ENCODE results near the gene ING2.
"Not testable (repeated sequence)": the region's sequence is repeated elsewhere in the genome, so short reads cannot be mapped to it uniquely, and the experiment has no call there.

The ING2 gene, protein sequence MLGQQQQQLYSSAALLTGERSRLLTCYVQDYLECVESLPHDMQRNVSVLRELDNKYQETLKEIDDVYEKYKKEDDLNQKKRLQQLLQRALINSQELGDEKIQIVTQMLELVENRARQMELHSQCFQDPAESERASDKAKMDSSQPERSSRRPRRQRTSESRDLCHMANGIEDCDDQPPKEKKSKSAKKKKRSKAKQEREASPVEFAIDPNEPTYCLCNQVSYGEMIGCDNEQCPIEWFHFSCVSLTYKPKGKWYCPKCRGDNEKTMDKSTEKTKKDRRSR

DNA sequence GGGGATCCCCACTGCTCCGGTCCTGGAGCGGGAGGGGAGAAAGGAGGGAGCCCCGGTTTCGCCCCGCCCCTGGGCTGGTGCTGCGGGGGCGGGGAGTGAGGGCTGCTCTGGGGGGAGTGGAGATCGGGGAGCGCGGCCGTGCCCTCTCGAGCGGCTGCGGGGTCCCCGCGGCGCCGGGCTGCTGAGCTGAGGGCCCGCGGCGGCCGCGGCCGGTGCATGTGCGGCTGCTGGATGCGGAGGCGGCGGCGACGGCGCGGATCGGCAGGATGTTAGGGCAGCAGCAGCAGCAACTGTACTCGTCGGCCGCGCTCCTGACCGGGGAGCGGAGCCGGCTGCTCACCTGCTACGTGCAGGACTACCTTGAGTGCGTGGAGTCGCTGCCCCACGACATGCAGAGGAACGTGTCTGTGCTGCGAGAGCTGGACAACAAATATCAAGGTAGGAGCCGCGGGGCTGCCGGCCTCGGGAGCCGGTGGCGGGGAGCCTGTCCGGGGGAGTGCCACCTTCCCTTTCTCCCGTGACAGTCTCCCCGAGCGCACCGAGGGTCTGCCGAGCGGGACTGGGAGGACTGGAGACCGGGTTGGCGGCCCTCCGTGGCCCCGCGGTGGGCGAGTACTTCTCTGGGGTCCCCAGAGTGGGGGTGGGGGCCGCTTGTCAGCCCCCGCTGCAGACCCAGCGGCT lies at the start of gene ING2:
Gene ING2 (plus strand): TSS at position 129 of the 681 bp plus-strand sequence. CDS start 138 bp downstream, at position 267.
- DNase-seq, result peak; percentile 79

DNA sequence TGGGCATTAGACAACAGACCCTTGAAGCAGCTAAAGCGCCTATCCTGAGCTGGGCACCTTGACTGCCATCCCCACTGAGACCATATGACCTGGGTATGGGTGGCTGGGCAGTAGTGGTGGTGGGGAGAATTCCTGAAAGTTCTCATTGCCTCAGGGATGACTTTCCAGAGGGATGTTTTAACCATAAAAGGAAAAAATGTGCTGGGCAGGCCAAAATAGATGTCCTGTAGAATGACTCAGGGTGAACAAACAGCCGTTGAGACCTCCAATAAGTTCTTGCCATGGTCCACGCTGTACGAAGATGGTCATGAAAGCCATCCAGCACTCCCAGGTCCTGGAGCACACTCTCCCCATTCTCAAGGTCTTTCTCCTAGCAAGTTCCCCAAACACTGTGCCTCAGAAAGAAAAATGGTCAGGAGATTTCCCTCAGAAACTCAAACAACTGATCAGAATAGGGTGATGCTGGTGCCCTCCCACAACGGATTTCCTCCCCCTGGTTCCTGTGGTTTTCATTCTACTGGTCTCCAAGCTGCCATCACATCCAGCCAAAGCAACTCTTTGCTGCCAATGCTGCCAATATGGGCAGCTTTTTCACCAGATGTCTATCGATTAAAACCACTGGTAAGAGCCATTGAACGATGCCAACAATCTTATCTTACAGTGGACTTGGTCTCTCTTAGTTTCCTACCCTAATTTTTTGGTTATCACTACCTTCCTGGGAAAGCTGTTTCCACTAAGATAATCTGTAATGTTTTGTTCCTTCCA lies 49.2 kb upstream of the ING2 start:
- no peak for DNase-seq

DNA sequence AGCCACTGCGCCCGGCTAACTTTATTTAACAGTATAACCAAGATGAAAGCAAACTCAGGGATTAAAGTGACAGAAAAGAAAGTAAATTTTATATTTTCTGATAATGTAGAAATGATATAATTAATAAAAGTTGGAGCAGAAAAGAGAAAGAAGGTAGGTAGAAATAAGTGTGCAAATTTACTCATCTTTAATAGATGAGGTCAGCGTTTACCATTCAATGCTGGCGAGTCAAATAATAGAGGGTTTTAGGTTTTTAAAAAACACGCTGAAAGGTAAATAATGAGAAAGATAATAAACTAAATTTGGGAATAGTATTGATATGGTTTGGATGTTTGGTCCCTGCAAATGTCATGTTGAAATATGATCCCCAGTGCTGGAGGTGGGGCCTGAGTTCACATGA lies 46.9 kb upstream of the ING2 start:
- DNase-seq, result no peak

DNA sequence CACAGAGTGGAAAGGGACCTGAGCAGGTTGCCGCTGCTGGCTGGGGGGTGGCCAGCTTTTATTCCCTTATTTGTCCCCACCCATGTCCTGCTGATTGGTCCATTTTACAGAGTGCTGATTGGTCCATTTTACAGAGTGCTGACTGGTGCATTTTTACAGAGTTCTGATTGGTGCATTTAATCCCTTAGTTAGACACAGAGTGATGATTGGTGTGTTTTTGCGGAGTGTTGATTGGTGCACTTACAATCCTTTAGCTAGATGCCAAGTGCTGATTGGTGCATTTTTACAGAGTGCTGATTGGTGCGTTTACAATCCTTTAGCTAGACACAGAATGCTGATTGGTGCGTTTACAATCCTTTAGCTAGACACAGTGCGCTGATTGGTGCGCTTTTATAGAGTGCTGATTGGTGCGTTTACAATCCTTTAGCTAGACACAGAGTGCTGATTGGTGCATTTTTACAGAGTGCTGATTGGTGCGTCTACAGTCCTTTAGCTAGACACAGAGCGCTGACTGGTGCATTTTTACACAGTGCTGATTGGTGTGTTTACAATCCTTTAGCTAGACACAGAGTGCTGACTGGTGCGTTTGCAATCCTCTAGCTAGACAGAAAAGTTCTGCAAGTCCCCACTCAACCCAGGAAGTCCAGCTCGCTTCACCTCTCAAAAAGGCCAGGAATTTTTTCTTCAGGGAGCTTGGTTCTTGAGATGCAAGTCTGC lies 40.8 kb upstream of the ING2 start:
- DNase-seq, result not testable (repeated sequence)

DNA sequence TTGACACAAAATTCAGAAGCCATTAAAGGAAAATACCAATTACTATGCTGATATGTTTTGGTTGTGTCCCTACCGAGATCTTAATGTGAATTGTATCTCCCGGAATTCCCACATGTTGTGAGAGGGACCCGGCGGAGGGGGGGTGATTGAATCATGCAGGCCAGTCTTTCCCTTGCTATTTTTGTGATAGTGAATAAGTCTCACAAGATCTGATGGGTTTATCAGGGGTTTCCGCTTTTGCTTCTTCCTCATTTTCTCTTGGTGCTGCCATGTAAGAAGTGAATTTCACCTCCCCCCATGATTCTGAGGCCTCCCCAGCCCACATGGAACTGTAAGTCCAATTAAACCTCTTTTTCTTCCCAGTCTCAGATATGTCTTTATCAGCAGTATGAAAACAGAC lies 39.0 kb upstream of the ING2 start:
- DNase-seq, result not testable (repeated sequence)

DNA sequence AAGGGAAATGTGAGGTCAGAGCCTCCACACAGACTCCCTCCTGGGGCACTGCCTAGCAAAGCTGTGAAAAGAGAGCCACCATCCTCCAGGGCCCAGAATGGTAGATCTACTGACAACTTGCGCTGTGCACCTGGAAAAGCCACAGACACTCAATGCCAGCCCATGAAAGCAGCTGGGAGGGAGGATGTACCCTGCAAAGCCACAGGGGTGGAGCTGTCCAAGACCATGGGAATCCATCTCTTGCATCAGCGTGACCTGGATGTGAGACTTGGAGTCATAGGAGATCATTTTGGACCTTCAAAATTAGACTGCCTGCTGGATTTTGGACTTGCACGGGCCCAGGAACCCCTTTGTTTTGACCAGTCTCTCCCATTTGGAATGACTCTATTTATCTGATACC lies 37.6 kb upstream of the ING2 start:
- DNase-seq, result no peak

DNA sequence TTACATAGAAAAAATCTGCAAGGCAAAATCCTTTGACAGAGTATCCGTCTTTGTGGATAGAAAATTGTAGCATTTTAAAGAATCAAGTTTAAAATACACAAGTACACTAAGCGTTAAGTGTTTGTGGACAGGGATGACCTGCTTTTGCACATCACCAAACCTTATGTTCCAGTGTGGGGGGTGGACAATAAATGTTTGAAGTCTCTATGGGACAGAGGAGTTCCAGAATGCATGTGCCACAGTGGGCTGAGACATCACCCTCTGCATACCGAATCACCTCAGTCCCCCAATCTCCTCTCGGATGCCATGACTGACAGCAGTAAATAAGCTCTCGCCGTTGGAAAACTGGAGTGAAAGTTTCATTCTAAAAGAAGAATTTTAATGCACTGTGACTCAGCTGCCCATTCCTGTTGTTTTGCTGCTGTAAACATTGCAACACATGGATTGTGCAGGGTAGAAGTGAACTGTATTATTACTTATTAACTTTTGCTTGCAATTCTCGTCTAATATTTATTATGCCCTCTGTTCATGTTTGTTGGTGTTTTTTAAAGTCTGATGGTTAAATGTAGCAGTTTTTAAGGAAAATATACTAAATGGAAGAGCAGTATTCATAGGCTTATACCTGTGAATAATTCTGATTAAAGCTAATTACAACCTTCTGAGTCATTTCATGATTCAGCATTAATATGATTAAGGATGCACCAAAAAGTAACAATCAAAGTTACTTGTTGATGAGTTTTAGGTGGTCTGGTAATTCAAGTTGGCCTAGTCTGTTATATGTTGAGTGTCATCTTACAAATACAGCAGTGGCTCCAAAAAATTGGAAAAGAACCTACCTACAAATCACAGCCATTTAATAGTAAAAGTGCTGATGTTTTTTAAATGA lies 36.4 kb upstream of the ING2 start:
- no peak for DNase-seq

DNA sequence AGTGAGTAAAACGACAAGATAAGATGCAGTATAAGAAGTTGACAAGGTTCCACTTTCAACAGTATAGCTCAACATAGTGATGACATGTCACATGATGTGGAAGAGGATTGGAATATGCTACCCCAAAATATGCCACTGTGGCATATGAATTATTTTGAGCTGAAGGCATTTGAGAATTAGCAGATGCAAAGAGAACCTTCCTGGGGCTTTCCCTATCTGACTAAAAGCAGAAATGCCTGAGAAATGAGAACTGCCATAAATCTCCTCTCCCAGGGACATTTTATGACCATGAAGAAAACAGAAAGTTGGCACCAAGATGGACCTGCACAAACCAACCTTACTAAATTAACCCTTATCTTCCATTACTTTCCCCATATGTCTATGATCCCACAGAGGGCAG lies 35.6 kb upstream of the ING2 start:
- no peak for DNase-seq

DNA sequence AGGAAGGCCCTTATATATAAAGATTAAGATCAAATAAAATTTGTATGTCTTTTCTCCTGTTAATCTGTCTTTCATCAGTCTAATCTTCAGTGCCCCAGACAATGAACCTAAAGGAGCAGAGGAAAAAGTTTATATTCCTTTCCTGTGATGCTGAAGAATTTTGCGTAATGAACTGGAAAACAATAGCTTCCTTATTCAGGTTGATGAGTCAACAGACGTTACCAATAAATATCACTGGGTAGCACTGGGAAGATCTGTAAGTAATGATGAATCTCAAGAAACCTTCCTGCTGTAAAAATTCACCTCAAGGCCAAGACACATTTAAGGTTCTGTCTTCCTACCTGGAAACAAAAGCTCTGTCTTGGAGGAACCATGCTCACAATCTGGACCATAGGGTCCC lies 34.9 kb upstream of the ING2 start:
- DNase-seq, result no peak

DNA sequence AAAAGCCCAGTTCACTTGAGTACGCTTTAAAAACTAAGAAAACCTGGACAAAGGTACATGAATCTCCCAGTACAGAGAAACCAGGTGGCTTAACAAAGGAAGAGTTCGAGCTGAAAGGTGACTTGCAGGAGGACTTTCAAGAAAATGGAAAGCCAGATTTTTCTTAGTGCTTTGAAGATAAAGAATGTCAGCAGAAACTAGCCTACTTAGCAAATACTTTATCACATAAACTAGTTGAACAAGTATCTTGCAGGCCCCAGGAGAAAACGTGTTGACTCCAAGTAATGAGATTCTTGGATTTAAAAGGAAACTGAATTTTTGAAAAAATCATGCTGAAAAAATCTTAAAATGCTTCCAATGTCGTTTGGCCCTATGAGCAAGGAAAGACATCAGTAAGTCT lies 34.0 kb upstream of the ING2 start:
- no peak for DNase-seq

DNA sequence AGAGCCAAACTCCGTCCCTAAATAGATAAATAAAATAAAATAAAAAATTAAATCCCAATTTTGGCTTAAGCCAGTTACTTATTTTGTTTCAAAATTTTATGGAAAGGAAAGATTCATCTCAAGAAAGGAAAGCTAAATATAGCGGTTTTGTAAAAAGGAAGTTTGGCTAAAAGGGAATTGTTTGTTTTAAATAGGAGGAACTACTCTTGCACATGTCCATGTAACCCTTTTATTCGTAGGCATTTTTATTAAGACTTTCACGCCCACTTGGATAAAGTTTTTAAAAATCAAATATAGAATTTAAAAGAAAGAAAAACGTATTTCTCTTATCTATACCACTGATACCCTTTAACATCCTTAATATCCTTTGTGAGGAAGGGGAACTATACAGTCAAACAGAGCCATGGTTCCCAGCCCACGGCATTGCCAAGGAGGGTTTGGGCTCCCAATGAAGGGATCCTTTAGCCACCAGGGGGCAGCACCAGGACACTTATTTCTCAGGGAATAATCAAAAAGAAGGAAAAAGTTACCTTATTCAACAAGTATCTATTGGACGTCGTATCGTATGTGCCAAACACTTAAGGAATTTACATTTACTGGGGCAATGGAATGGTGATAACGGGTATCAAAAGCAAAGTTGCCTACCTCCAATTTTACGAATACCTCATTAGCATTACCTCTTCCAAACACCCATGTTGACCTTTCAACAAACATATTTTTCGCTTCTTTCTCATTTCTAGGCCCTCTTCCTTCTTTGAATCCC lies 32.7 kb upstream of the ING2 start:
- peak; percentile 81 for DNase-seq

DNA sequence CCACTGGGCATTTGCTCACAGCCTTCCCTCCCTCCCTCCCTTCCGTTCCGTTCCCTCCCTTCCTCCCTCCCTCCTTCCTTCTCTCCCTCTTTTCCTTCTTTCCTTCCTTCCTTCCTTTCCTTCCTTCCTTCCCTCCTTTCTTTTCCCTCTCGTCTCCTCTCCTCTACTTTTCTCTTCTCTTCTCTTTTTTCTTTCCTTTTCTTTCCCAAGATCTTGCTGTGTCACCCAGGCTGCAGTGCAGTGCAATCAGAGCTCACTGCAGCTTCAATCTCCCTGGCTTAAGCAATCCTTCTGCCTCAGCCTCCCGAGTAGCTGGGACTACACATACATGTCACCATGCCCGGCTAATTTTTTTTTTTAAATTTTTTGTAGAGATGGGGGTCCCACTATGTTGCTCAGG lies 26.7 kb upstream of the ING2 start:
- no peak for DNase-seq

DNA sequence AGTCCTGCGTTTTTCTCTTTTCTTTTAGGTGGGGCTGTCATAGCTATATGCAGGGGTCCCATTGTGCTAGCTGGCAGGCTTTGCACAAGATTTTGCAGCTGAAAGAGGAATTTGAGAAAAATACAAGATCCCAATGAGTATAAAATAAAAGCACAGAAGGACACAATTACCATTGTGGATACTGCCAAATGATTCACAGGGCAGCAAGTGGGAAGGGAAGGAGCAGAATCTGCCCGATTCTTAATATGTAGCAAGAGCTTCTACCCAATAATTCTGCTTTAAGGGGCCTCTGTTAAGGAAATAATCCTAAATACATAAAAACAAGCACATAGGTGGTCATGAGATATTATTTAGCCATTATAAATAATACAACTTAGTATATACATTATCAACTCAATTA lies 25.9 kb upstream of the ING2 start:
- no peak for DNase-seq

DNA sequence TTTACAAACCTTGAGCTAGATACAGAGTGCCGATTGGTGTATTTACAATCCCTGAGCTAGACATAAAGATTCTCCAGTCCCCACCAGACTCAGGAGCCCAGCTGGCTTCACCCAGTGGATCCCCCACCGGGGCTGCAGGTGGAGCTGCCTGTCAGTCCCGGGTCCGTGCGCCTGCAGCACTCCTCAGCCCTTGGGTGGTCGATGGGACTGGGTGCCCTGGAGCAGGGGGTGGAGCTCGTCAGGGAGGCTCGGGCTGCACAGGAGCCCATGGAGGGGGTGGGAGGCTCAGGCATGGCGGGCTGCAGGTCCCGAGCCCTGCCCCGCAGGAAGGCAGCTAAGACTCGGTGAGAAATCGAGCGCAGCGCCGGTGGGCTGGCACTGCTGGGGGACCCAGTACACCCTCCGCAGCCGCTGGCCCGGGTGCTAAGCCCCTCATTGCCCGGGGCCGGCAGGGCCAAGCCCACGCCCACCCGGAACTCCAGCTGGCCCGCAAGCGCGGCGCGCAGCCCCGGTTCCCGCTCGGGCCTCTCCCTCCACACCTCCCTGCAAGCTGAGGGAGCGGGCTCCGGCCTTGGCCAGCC lies 22.3 kb upstream of the ING2 start:
- DNase-seq, result not testable (repeated sequence)

DNA sequence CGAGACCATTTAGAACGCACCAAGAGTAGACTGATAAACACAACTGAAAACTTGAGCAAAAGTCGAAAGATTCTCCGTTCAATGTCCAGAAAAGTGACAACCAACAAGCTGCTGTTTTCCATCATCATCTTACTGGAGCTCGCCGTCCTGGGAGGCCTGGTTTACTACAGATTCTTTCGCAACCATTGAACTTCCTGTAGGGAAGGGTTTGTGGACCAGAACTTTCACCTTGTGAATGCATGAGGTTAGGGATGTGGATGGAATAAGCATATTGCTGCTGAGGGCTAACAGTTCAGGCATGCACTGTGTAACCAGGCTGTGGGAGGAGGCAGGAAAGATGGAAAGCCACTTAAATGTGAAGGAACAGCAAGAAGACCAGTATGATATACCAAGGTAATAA lies 20.9 kb upstream of the ING2 start:
- DNase-seq, result no peak

DNA sequence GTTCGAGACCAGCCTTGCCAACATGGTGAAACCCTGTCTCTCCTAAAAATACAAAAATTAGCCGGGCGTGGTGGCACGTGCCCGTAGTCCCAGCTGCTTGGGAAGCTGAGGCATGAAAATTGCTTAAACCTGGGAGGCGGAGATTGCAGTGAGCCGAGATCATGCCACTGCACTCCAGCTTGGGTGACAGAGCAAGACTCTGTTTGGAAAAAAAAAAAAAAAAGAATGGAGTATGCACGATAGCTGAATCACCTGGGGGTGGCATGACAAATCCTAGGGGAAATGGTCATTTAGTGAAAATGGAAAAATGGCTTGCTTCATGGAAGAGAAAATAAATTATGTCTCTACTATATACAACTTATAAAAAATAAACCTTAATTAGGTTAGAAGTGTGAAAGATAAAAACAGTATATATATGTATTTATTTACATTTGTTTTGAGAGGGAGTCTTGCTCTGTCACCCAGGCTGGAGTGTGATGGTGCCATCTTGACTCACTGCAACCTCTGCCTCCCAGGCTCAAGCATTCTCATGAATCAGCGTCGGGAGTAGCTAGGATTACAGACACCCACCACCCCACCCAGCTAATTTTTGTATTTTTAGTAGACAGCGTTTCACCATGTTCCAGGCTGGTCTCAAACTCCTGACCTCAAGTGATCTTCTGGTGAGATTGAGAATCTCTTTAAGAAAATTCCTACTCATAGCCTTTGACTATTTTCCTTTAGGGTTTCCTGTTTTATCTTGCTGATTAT lies 19.3 kb upstream of the ING2 start:
- no peak for DNase-seq

DNA sequence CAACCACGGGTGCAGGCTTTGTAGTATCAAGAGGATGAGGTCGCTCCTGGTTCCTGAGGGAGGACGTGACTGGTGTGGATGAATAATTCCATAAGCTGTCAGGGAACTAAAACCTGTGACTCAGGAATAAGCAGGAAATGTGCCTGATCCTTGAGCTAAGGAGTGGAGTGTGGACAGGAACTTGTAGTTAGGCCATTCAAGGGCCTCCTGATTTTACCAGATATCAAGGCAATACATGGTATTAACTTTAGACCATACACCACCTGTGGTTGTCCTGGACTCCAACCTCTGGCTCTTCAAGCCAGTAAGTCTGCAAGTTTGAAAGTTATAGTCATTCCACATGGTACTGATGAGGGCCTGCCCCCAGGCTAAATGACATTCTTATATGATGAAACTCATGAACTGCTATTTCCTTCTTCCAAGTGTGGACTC lies 12.1 kb upstream of the ING2 start:
- DNase-seq, result no peak

DNA sequence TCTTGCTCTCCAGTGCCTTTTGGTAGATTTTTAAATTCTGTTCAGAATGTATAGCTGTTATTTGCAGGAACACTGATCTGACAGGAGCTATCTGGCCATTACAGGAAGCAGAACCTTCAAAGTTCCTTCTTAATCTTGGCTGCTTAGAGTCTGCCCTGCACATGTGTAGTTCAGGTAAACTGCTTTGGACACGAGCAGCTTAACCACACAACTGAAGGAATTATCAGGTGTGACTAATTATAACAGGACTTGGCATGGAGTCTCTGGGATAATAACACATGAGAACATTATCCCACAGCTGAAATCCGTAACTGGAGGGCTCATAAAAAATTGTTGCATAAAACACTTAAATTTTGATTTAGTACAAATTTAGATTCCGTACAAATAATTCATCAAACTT lies 11.6 kb upstream of the ING2 start:
- DNase-seq, result no peak

DNA sequence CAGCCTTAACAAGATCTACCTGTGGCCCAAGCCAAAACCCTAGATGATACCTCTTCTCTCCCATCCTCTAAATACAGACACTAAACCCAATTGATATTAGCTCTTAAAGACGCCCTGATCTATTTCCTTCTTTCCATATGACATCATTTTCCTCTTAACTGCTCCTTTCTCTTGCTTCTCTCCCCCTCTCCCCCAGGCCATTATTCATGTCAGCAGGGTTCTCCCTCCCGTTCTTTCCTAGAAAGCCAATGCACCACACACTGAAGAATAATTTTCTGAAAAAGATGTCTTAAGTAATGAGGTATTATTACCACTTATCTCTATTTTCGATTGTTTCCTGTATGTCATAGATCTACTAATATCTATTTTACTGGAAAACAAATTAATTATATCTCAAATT lies 9.7 kb upstream of the ING2 start:
- no peak for DNase-seq

DNA sequence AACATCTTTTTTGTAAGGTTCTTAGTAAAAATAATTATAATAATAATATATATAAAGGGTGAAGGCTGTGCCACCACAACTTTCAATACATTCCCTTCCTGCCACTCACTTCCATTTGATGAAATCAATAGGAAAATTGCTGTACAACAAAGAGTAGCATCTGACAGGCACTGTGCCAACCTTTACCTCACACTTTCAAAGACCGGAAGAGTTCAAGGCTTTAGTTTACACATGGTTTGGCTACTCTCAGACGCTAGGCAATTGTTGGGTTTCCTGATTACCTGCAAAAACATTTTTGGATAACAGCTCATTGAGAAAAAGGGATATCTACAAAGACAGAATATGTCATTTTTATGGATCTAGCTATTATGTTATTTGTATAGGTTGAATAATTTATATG lies 5.5 kb upstream of the ING2 start:
- DNase-seq, result no peak
